H9 (cell line): ENCODE results near the gene SPATS2. TPM values are rescaled to one million over a fixed set of nuclear protein-coding genes. Genes with fewer than 3 reads are reported as not detected.

Experiments
- DNase-seq: peaks from one replicate; pipeline ENCODE4 v3.0.0-alpha.2; 2017
- H2AFZ ChIP-seq: one replicate; pipeline ENCODE4 v1.6.1; 2013; ENCODE audit warnings: mild to moderate bottlenecking, low read length, control low read depth, moderate library complexity
- H2AK5ac ChIP-seq: 2 replicates; pipeline ENCODE4 v1.6.1; 2013; ENCODE audit warnings: low read length, control low read depth, mixed read lengths; ENCODE audit not compliant: insufficient read length
- H2BK120ac ChIP-seq: one replicate; pipeline ENCODE4 v1.6.1; 2013; ENCODE audit warnings: low read depth, mild to moderate bottlenecking, low read length, control low read depth, inconsistent platforms; ENCODE audit not compliant: poor library complexity, severe bottlenecking
- H2BK12ac ChIP-seq: 2 replicates; pipeline ENCODE4 v1.6.1; 2013; ENCODE audit warnings: low read length, control low read depth, mixed read lengths, low read depth; ENCODE audit not compliant: insufficient read length
- H2BK15ac ChIP-seq: 2 replicates; pipeline ENCODE4 v1.6.1; 2013; ENCODE audit warnings: low read depth, low read length, control low read depth
- H2BK20ac ChIP-seq: one replicate; pipeline ENCODE4 v1.6.1; 2013; ENCODE audit warnings: low read depth, mild to moderate bottlenecking, low read length, control low read depth, inconsistent platforms; ENCODE audit not compliant: poor library complexity, severe bottlenecking
- H2BK5ac ChIP-seq: 2 replicates; pipeline ENCODE4 v1.6.1; 2013; ENCODE audit warnings: low read length, control low read depth, mixed read lengths; ENCODE audit not compliant: insufficient read length
- H3K14ac ChIP-seq: 2 replicates; pipeline ENCODE4 v1.6.1; 2013; ENCODE audit warnings: low read length, control low read depth; ENCODE audit not compliant: insufficient read depth
- H3K18ac ChIP-seq: 2 replicates; pipeline ENCODE4 v1.6.1; 2013; ENCODE audit warnings: low read depth, mild to moderate bottlenecking, mixed read lengths, low read length, control low read depth; ENCODE audit not compliant: insufficient read length
- H3K23ac ChIP-seq: 2 replicates; pipeline ENCODE4 v1.6.1; 2013; ENCODE audit warnings: low read length, control low read depth, mixed read lengths, low read depth; ENCODE audit not compliant: insufficient read length
- H3K23me2 ChIP-seq: 2 replicates; pipeline ENCODE4 v1.6.1; 2013; ENCODE audit warnings: low read depth, mild to moderate bottlenecking, mixed read lengths, low read length, control low read depth; ENCODE audit not compliant: insufficient read length, poor library complexity, severe bottlenecking
- H3K27ac ChIP-seq: 2 replicates; pipeline ENCODE4 v1.5.1; 2013; ENCODE audit warnings: low read length, control low read depth, mixed read lengths, low read depth; ENCODE audit not compliant: insufficient read length
- H3K27me3 ChIP-seq: 2 replicates; pipeline ENCODE4 v1.6.1; 2013; ENCODE audit warnings: low read length, control low read depth, inconsistent platforms; ENCODE audit not compliant: insufficient read depth
- H3K4ac ChIP-seq: 2 replicates; pipeline ENCODE4 v1.6.1; 2013; ENCODE audit warnings: low read depth, mild to moderate bottlenecking, control low read depth, inconsistent platforms, low read length, moderate library complexity
- H3K4me1 ChIP-seq: 2 replicates; pipeline ENCODE4 v1.6.1; 2013; ENCODE audit warnings: low read length, control low read depth, inconsistent platforms; ENCODE audit not compliant: insufficient read depth
- H3K4me2 ChIP-seq: 2 replicates; pipeline ENCODE4 v1.6.1; 2013; ENCODE audit warnings: low read length, control low read depth, mixed read lengths; ENCODE audit not compliant: insufficient read length, insufficient read depth
- H3K56ac ChIP-seq: 2 replicates; pipeline ENCODE4 v1.6.1; 2013; ENCODE audit warnings: low read depth, mild to moderate bottlenecking, mixed read lengths, low read length, control low read depth; ENCODE audit not compliant: insufficient read length
- H3K79me1 ChIP-seq: 2 replicates; pipeline ENCODE4 v1.6.1; 2013; ENCODE audit warnings: low read depth, mild to moderate bottlenecking, moderate library complexity, low read length, control low read depth, inconsistent platforms; ENCODE audit not compliant: insufficient read depth, poor library complexity, severe bottlenecking
- H3K79me2 ChIP-seq: 2 replicates; pipeline ENCODE4 v1.6.1; 2013; ENCODE audit warnings: low read length, control low read depth, inconsistent platforms; ENCODE audit not compliant: insufficient read depth
- H3K9ac ChIP-seq: 2 replicates; pipeline ENCODE4 v1.6.1; 2013; ENCODE audit warnings: low read length, control low read depth, mixed read lengths; ENCODE audit not compliant: insufficient read length; ENCODE audit errors: extremely low read depth
- H3K9me3 ChIP-seq: one replicate; pipeline ENCODE4 v1.6.1; 2013; ENCODE audit warnings: low read depth, low read length, inconsistent platforms; ENCODE audit not compliant: control insufficient read depth
- H3T11ph ChIP-seq: one replicate; pipeline ENCODE4 v1.6.1; 2013; ENCODE audit warnings: mild to moderate bottlenecking, low read length, control low read depth, inconsistent platforms
- H4K20me1 ChIP-seq: one replicate; pipeline ENCODE4 v1.6.1; 2013; ENCODE audit not compliant: control insufficient read depth, insufficient read length, insufficient read depth
- H4K5ac ChIP-seq: 2 replicates; pipeline ENCODE4 v1.6.1; 2013; ENCODE audit warnings: low read depth, mild to moderate bottlenecking, mixed read lengths, low read length, control low read depth; ENCODE audit not compliant: insufficient read length
- H4K8ac ChIP-seq: replicated peaks from 2 replicates; pipeline ENCODE4 v1.6.1; 2013; ENCODE audit warnings: low read length, control low read depth, mixed read lengths, low read depth; ENCODE audit not compliant: insufficient read length
- H4K91ac ChIP-seq: 2 replicates; pipeline ENCODE4 v1.6.1; 2013; ENCODE audit warnings: low read depth, mild to moderate bottlenecking, moderate library complexity, mixed read lengths, low read length, control low read depth; ENCODE audit not compliant: insufficient read length
- H3K27ac Mint-ChIP-seq, 3 experiments: 2 replicates in 2 of 3; 3 replicates in 1 of 3; pipeline ENCODE4 v1.8.0; 2020 to 2021; ENCODE audit warnings: mixed read lengths in 3 of 3, mild to moderate bottlenecking in 1 of 3, moderate library complexity in 1 of 3
- H3K27me3 Mint-ChIP-seq: 2 replicates; pipeline ENCODE4 v1.8.0; 2021; ENCODE audit warnings: low read depth, mild to moderate bottlenecking, moderate library complexity, mixed read lengths
- H3K36me3 Mint-ChIP-seq, 3 experiments: 2 replicates in 2 of 3; 3 replicates in 1 of 3; pipeline ENCODE4 v1.8.0; 2020 to 2021; ENCODE audit warnings: low read depth in 3 of 3, mixed read lengths in 3 of 3; ENCODE audit not compliant: insufficient read depth in 1 of 3
- H3K4me1 Mint-ChIP-seq, 2 experiments: 2 replicates each; pipeline ENCODE4 v1.8.0; 2020; ENCODE audit warnings: mixed read lengths in 2 of 2
- H3K4me3 Mint-ChIP-seq, 2 experiments: 2 replicates in 1 of 2; 3 replicates in 1 of 2; pipeline ENCODE4 v1.8.0; 2020 to 2021; ENCODE audit warnings: mild to moderate bottlenecking in 2 of 2, mixed read lengths in 2 of 2, moderate library complexity in 1 of 2
- H3K9me3 Mint-ChIP-seq, 2 experiments: 2 replicates in 1 of 2; 3 replicates in 1 of 2; pipeline ENCODE4 v1.8.0; 2020; ENCODE audit warnings: mild to moderate bottlenecking in 2 of 2, mixed read lengths in 2 of 2, moderate library complexity in 1 of 2
- CTCF ChIP-seq: fragments of 200-600 bp; sonication (generic); conservative IDR thresholded peaks from 3 replicates; pipeline ENCODE4 v1.8.0; 2021; ENCODE audit warnings: antibody characterized with exemption, mild to moderate bottlenecking
- WGBS: extraction: QIAGEN DNeasy Blood & Tissue Kit; methylation state at CpG from one replicate; pipeline ENCODE4 v1.1.7; 2013; ENCODE audit warnings: missing lambda C conversion rate, low lambda C conversion rate, mixed read lengths; ENCODE audit not compliant: insufficient read length; ENCODE audit errors: extremely low coverage; 5-methylcytosine and 5-hydroxymethylcytosine counted together
- total RNA-seq: library from RNA; stranded (reverse); gene quantifications from 2 replicates; pipeline ENCODE4 v1.2.1, GENCODE V29; 2021

The SPATS2 gene
- total RNA-seq, 1 experiment from 2014 or later, result 17.1 TPM

- H3K9me3 Mint-ChIP-seq, result no peaks in the 10 kb centered on the region
- no peak overlapping the region for H3K27ac Mint-ChIP-seq
- Histone ChIP-seq H2BK12ac (no peak overlapping the region), H3T11ph (no peak overlapping the region), H3K4me1 (no peaks in the 10 kb centered on the region), H3K23ac (no peak overlapping the region), H3K4me2 (no peak overlapping the region), H3K56ac (no peak overlapping the region), H3K23me2 (peaks cover 11% of the 10 kb centered on the region), H2AFZ (no peak overlapping the region), H2BK20ac (no peak overlapping the region), H3K9me3 (no peaks in the 10 kb centered on the region), H4K91ac (no peak overlapping the region), H3K27me3 (peaks cover 29% of the 10 kb centered on the region; the same call in 1 of the 2 replicates), H4K8ac (no peak overlapping the region), H3K18ac (no peak overlapping the region), H2BK15ac (no peak overlapping the region), H3K4ac (no peak overlapping the region), H2AK5ac (no peak overlapping the region), H2BK5ac (no peak overlapping the region), H3K79me2 (no peaks in the 10 kb centered on the region), H3K27ac (no peak overlapping the region), H3K79me1 (no peaks in the 10 kb centered on the region), H3K9ac (no peak overlapping the region), H4K5ac (no peak overlapping the region), H3K14ac (no peak overlapping the region), H2BK120ac (no peak overlapping the region), H4K20me1 (no peaks in the 10 kb centered on the region)
- no CpG with 5 or more reads among the region's 3 CpGs for WGBS
- TF ChIP-seq CTCF, result no peak
- H3K36me3 Mint-ChIP-seq, result no peaks in the 10 kb centered on the region
- no peak overlapping the region for H3K4me3 Mint-ChIP-seq
- peaks cover 91% of the 10 kb centered on the region for H3K27me3 Mint-ChIP-seq
- H3K4me1 Mint-ChIP-seq, result peaks cover 11 to 37% of the 10 kb centered on the region in 2 experiments
- DNase-seq, result no peak
Measured at GRCh38 chr12:49546481-49546880, 179.2 kb downstream of the SPATS2 start.
